22Rv1 (cell line): Measurements from ENCODE around the gene ERI3.

Experiments
- CTCF ChIP-seq: fragments of 450-650 bp; IDR thresholded peaks from 2 replicates; pipeline ENCODE4 v1.5.1; 2017; ENCODE audit warnings: mild to moderate bottlenecking
- ZFX ChIP-seq: fragments of 450-650 bp; IDR thresholded peaks from 2 replicates; pipeline ENCODE4 v1.6.1; 2017; ENCODE audit warnings: antibody characterized with exemption, borderline replicate concordance

DNA sequence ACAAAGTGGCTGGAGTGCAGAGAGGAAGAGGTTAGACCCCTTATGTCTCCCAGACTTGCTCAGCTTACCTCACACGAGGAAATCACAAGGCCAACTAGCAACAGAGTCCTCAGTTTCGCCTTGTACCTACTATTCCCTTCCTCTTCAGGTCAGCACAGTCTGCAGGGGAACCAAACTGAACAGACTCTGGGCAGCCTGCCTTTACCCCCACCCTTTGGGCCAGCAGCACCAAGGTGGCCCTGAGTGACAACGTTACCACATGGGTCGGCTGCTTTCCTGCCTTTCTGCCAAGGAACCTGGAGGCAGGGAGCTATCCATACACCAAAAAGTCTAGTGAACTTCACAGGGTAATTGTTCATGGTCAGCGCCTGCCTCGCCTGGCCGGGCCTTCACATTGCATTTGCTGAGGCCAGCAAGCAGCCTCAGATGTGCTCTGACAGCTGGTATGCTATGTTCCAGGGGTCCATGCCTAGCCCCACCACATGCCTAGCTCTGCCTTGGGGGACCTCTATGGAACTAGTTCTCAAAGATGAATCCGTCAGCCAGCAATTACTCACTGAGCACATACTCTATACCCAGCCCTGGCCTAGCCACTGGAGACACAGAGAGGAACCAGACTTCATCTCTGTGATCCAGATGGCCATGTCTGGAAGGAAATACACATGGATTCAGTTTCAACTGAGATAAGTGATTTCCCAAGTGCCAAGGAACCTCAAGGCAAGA is 72.2 kb downstream of the ERI3 start:
- TF ChIP-seq CTCF (no peak), ZFX (no peak)
